ENCODE results near the gene GPR83.

Gene GPR83

DNA sequence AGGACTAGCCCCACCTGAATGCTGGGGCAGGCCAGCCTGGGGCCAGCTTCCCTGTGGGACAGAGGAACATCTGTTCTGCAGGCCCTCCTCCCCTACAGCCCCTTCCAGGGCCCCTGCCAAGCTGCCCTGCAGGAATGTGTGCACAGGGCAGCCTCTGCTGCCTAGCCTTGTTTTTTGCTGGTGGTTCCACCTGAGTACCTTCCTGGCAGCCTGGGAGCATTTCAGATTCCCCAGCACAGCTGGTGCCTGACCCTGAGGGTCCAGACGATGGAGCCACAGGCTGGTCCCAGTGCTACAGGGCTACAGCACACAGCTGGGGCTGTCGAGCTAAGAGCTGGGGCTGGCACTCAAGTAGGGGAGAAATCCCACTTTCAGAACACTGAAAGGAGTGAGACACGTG, 22.3 kb upstream of the GPR83 start:
- no peak overlapping the region for H2AFZ ChIP-seq (ENCODE audit: low read depth)
- no peaks in the 10 kb centered on the region for H3K27me3 ChIP-seq (ENCODE audit: insufficient read depth, low read depth)
- TF ChIP-seq, protein P1, sequence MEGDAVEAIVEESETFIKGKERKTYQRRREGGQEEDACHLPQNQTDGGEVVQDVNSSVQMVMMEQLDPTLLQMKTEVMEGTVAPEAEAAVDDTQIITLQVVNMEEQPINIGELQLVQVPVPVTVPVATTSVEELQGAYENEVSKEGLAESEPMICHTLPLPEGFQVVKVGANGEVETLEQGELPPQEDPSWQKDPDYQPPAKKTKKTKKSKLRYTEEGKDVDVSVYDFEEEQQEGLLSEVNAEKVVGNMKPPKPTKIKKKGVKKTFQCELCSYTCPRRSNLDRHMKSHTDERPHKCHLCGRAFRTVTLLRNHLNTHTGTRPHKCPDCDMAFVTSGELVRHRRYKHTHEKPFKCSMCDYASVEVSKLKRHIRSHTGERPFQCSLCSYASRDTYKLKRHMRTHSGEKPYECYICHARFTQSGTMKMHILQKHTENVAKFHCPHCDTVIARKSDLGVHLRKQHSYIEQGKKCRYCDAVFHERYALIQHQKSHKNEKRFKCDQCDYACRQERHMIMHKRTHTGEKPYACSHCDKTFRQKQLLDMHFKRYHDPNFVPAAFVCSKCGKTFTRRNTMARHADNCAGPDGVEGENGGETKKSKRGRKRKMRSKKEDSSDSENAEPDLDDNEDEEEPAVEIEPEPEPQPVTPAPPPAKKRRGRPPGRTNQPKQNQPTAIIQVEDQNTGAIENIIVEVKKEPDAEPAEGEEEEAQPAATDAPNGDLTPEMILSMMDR (conservative IDR thresholded peaks at IDR 0.05; ENCODE audit: low read depth, low read length), result no peak
- no peak overlapping the region for H3K4me2 ChIP-seq
- no peaks in the 10 kb centered on the region for H4K20me1 ChIP-seq (ENCODE audit: insufficient read depth)
- H3K79me2 ChIP-seq (ENCODE audit: insufficient read depth, low read depth), result no peaks in the 10 kb centered on the region
- no peak overlapping the region for H3K4me3 ChIP-seq (IDR thresholded peaks at IDR 0.05; ENCODE audit: insufficient read depth, low read depth, low read length)
- no peaks in the 10 kb centered on the region for H3K4me1 ChIP-seq (ENCODE audit: low read depth, poor library complexity, severe bottlenecking)
- H3K9ac ChIP-seq, result no peak overlapping the region
- H3K36me3 ChIP-seq (ENCODE audit: insufficient read depth), result no peaks in the 10 kb centered on the region
- no peak overlapping the region for H3K27ac ChIP-seq

DNA sequence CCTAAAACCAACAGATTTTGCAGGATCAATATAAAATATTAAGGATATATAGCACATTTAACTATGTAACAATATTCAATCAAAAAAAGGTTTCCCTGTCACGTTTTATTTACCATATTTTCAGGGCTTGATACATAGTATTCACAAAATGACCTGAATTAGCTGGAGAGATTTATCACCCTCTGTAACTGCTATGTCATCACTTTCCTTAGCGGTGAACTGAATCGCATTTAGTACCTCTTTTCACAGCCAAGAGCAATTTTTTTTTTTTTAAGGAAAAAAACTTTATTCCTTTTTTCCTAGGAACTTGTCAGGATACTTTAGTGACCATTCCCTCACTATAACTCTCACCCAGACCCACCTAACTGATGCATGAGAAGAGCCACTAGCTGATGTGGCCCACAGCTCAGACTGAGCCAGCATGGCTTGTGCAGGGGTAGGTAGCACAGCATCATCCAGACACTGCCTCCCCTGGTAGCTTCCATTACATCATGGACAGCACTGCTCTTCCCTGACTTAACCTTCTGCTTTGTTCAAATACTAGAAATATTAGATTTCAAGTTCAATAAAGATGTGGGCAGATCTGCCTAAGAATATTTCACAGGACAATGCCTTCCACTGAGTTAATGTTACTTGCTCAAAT, 17.0 kb upstream of the GPR83 start:
- no peak overlapping the region for H2AFZ ChIP-seq (ENCODE audit: low read depth)
- no peak overlapping the region for H3K27ac ChIP-seq
- no peak overlapping the region for H3K4me3 ChIP-seq (IDR thresholded peaks at IDR 0.05; ENCODE audit: insufficient read depth, low read depth, low read length)
- H4K20me1 ChIP-seq (ENCODE audit: insufficient read depth), result no peaks in the 10 kb centered on the region
- H3K27me3 ChIP-seq (ENCODE audit: insufficient read depth, low read depth), result no peaks in the 10 kb centered on the region
- no peaks in the 10 kb centered on the region for H3K79me2 ChIP-seq (ENCODE audit: insufficient read depth, low read depth)
- H3K36me3 ChIP-seq (ENCODE audit: insufficient read depth), result no peaks in the 10 kb centered on the region
- no peaks in the 10 kb centered on the region for H3K4me1 ChIP-seq (ENCODE audit: low read depth, poor library complexity, severe bottlenecking)
- no peak overlapping the region for H3K4me2 ChIP-seq
- TF ChIP-seq, protein P1 (conservative IDR thresholded peaks at IDR 0.05; ENCODE audit: low read depth, low read length), result no peak
- H3K9ac ChIP-seq, result no peak overlapping the region

DNA sequence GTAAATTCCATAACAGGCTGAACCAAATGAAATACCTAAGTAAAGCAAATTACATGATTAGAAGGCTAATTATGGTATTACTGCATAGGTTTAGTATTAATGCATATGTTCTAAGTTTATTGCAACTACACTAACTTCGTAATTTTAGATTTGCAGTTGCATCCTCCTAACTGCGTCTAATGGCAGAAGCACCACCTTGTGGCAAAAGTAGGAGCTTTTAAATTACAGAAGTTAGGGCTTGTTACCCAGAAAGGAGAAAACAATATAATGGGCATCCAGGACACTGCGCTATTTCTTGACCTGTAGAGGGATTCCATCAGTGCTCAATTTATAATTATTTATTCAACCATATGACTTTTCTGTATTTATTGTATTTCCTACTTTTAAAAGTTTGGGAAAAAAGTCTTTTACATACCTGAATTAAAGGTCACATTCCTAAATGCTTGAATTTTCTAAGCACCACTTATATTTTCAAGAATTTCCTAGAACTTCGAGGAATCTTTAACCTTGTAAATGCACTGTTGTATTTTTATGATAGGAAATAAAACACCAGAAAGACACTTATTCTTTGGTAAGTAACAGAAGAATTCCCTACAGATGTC, 16.3 kb upstream of the GPR83 start:
- Histone ChIP-seq H3K79me2 (ENCODE audit: insufficient read depth, low read depth) (no peaks in the 10 kb centered on the region), H3K27ac (no peak overlapping the region), H3K4me2 (no peak overlapping the region), H3K27me3 (ENCODE audit: insufficient read depth, low read depth) (no peaks in the 10 kb centered on the region), H3K4me1 (ENCODE audit: low read depth, poor library complexity, severe bottlenecking) (no peaks in the 10 kb centered on the region), H2AFZ (ENCODE audit: low read depth) (no peak overlapping the region), H3K4me3 (IDR thresholded peaks at IDR 0.05; ENCODE audit: insufficient read depth, low read depth, low read length) (no peak overlapping the region), H4K20me1 (ENCODE audit: insufficient read depth) (no peaks in the 10 kb centered on the region), H3K9ac (no peak overlapping the region), H3K36me3 (ENCODE audit: insufficient read depth) (no peaks in the 10 kb centered on the region)
- TF ChIP-seq, protein P1 (conservative IDR thresholded peaks at IDR 0.05; ENCODE audit: low read depth, low read length), result no peak

DNA sequence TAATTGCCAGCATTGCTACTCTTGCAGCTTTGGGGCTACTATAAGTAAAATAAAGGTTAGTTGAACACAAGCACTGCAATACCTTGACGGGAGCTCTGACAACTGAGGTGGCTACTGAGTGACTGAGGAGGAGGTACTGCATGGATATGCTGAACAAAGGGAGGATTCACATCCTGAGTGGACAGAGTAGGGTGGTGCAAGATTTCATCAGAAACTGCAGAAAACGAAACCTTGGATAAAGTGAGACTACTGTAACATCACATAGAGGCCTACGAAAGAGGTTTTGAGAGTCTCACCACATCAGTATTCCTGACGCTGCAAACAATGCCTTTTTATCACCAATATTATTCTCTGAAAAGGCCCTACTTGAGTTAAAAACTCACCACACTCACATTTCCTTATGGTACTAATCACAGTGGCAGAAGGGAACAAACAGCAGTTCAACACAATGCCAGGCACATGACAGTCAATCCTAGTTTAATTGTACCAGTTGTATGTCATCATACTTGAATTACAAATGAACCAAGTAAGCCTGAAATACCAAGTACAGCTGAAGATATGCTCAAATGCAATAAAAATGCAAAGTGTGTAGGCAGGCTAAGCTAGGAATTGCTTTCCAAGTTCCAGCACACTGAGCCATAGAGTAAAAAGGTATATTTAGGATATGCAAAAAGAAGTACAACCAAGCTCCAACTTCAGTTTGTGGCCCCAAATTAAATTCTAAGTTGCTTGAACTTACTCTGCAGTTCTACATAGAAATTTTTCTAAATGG, 4.0 kb upstream of the GPR83 start:
- no peak overlapping the region for H3K9ac ChIP-seq
- TF ChIP-seq, protein P1 (conservative IDR thresholded peaks at IDR 0.05; ENCODE audit: low read depth, low read length), result no peak
- no peaks in the 10 kb centered on the region for H4K20me1 ChIP-seq (ENCODE audit: insufficient read depth)
- H2AFZ ChIP-seq (ENCODE audit: low read depth), result no peak overlapping the region
- H3K4me3 ChIP-seq (IDR thresholded peaks at IDR 0.05; ENCODE audit: insufficient read depth, low read depth, low read length), result no peak overlapping the region
- no peak overlapping the region for H3K4me2 ChIP-seq
- H3K36me3 ChIP-seq (ENCODE audit: insufficient read depth), result no peaks in the 10 kb centered on the region
- no peaks in the 10 kb centered on the region for H3K27me3 ChIP-seq (ENCODE audit: insufficient read depth, low read depth)
- no peak overlapping the region for H3K27ac ChIP-seq
- H3K79me2 ChIP-seq (ENCODE audit: insufficient read depth, low read depth), result no peaks in the 10 kb centered on the region
- no peaks in the 10 kb centered on the region for H3K4me1 ChIP-seq (ENCODE audit: low read depth, poor library complexity, severe bottlenecking)
